HEK293 (cell line): ENCODE results near the gene PEX7.

Experiments
- PRDM10 ChIP-seq: fragments of 450-650 bp; formaldehyde crosslinking; IDR thresholded peaks from 2 replicates; pipeline ENCODE4 v1.5.1; 2016; ENCODE audit warnings: missing biosample characterization, missing genetic modification characterization
- ZNF155 ChIP-seq: fragments of 450-650 bp; formaldehyde crosslinking; IDR thresholded peaks from 2 replicates; pipeline ENCODE4 v1.5.1; 2016; ENCODE audit warnings: missing biosample characterization, missing genetic modification characterization
- ZNF324 ChIP-seq: fragments of 450-650 bp; formaldehyde crosslinking; IDR thresholded peaks from 2 replicates; pipeline ENCODE4 v1.5.1; 2016; ENCODE audit warnings: missing biosample characterization, missing genetic modification characterization
- ZNF366 ChIP-seq: fragments of 450-650 bp; formaldehyde crosslinking; conservative IDR thresholded peaks from 2 replicates; pipeline ENCODE4 v1.5.1; 2016; ENCODE audit warnings: missing biosample characterization, missing genetic modification characterization
- ZNF623 ChIP-seq: fragments of 450-650 bp; formaldehyde crosslinking; IDR thresholded peaks from 2 replicates; pipeline ENCODE4 v1.5.1; 2016; ENCODE audit warnings: missing biosample characterization, missing genetic modification characterization
- TF ChIP-seq, protein P1 (sequence below): fragments of 450-650 bp; formaldehyde crosslinking; IDR thresholded peaks from 2 replicates; pipeline ENCODE4 v1.5.1; 2016; ENCODE audit warnings: missing biosample characterization, missing genetic modification characterization

GRCh38 chr6:136890986-136891385 lies 68.6 kb downstream of the PEX7 start:
- TF ChIP-seq ZNF155 (tag by site-specific recombination) (no peak), PRDM10 (tag by site-specific recombination) (no peak), ZNF324 (tag by site-specific recombination) (no peak), ZNF366 (no peak), ZNF623 (no peak)
- TF ChIP-seq, protein P1, sequence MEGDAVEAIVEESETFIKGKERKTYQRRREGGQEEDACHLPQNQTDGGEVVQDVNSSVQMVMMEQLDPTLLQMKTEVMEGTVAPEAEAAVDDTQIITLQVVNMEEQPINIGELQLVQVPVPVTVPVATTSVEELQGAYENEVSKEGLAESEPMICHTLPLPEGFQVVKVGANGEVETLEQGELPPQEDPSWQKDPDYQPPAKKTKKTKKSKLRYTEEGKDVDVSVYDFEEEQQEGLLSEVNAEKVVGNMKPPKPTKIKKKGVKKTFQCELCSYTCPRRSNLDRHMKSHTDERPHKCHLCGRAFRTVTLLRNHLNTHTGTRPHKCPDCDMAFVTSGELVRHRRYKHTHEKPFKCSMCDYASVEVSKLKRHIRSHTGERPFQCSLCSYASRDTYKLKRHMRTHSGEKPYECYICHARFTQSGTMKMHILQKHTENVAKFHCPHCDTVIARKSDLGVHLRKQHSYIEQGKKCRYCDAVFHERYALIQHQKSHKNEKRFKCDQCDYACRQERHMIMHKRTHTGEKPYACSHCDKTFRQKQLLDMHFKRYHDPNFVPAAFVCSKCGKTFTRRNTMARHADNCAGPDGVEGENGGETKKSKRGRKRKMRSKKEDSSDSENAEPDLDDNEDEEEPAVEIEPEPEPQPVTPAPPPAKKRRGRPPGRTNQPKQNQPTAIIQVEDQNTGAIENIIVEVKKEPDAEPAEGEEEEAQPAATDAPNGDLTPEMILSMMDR (tag by site-specific recombination) = no peak
